GM11168 (cell line): ENCODE measurements around the gene SRC.

Experiments
- in situ Hi-C: fragments of 300-500 bp; cut with MboI; formaldehyde crosslinking; loops from one replicate; pipeline ENCODE4 v1.12.0; 2022; ENCODE audit warnings: low sequenced_read_pairs; ENCODE audit not compliant: unreplicated experiment

SRC gene

DNA sequence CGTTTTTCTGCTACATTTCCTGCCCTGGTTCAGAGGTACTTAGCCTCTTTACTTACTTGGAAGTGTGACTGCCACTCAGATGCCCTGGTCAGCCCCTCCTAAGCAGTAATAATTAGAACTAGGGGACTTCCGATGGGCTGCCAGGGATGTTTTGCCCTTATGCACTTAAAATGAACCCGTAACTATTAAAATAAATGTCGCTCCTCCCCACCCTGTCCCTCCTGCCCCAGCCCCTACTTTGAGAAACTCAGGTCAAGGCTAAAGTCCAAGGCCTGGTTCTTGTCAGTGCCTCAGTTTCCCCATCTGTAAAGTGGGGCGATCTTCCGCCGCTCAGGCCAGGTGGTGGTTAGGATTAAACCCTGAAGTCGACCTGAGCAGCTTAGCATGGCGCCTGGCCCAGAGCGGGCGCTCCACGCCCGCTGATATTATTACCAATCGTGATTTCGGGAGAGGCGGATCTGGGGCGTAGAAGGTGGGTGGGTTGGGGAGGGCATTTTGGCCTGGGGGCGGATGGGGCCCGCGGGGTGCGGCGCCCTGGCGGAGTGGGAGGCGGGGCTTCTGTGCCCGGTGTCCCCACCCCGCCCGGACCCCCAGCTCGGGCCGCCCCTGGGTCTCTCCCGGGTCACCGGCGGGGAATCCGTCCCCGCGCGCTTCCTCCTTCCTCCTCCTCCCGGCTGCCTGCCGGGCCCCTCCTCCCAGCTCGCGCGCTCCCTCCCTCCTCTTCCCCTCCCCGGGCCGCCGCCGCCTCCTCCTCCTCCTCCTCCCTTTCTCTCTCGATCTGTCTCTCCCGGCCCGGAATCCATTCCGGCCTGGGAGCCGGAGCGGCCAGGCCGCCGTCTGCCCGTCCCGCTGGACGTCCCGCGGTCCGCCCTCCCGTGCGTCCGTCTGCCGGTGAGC lies at the start of gene SRC:
Gene SRC (plus strand): TSS at position 802 of the 897 bp plus-strand sequence. CDS start 38,014 bp downstream, outside the sequence.
- in situ Hi-C loops: no loop called here

DNA sequence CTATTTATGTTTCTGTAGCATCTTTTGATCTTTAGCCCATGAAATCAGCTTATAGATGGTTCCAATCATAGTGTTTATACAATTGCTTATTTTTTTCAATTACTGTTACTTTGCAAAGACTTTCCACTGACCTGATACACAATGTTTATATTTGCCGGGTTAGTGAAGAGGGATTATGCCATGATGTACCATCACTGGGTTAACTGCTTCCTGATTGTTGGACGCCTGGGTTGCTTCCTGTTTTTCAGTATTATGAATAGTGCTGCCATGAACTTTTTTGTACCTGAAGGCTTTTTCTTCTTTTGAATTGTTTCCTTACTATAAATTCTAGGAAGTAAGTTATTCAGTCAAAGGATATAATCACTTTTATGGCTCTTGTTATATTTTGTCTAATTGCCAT lies 49.6 kb upstream of the SRC start:
- in situ Hi-C loops: no loop called here

DNA sequence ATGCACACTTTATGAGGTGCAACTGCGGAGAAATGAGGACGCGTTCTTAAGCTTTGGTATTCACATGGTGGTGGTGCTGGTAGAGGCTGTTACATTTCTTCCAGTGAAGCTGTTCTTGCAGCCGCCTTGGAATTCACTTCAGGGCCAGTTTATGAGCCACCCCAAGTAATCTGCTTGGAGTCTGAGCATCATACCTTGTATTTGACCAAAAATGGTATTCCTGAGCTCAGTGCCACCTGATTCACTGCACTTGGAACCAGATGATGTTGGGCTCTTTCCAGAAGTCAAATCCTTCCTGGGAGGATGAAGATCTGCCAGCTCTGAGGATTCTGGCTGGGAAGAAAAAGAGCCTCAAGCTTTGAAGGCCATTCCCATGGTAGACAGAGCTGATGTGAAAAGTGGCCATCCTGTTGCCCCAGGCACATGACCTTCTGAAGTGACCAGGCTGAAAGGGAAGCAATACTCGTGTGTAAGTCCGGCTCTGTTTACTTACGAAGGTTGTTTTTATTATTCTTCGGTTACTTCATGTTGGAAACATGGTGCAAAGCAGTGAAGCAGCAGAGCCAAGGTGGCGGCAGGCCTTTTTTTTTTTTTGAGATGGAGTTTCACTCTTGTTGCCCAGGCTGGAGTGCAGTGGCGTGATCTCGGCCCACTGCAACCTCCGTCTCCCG lies 48.7 kb upstream of the SRC start:
- in situ Hi-C loops: no loop called here

DNA sequence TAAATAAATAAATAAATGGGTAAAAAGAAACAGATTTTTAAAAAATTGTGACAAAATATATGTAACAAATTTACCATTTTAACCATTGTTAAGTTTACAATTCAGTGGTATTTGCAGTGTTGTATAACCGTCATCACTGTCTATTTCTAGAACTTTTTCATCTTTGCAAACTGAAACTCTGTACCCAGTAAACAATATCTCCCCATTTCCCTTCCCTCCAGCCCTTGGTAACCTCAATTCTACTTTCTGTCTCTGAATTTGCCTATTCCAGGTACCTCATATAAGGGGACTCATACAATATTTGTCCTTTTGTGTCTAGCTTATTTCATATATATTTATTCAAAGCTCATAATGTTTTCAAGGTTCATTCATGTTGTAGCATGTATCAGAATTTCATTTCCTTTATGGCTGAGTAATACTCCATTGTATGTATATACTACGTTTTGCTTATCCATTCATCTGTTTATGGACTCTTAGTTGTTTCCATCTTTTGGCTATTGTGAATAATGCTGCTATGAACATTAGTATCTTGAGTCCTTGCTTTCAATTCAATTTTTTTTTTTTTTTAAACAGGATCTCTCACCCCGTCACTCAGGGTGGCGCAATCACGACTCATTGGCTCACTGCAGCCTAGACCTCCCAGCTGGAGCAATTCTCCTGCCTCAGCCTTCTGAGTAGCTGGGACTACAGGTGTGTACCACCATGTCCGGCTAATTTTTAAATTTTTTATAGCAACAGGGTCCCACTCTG lies 47.6 kb upstream of the SRC start:
- in situ Hi-C loops: no loop called here

DNA sequence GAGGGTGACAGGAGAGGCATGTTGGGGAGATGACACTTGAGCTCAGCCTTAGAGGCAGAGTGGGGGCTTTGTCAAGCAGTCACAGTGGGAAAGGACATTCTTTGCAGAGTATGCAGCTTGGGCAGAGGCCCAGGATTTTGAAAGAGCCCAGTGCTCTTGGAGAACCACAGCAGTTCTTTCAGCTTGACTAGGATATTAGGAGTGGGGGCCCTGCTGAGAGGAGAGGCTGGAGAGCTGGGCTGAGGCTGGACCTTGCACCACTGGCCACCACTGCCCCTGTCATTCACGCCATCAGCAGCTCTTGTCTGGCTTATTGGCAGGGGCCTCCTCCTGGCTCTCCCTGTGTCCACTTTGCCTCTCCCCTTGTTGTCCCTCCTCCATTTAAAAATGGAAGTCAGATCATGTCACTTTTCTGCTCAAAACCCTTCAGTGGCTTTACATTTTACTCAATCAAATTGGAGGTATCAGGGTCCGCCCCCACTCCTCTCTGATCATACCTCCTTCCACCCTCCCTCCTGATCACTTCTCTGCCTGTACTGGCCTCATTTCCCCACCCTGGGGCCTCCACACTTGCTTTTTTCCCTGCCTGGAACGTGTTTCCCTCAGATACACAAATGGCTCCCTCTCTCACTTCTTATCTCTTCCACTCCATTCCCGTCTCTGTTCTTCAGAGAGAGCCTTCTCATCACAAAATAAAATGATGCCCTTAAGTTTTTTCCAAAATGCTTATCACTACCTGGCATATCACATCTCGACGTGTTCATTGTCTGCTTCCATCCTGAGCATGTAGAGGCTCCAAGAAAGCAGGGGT lies 46.0 kb upstream of the SRC start:
- in situ Hi-C loops: no loop called here

DNA sequence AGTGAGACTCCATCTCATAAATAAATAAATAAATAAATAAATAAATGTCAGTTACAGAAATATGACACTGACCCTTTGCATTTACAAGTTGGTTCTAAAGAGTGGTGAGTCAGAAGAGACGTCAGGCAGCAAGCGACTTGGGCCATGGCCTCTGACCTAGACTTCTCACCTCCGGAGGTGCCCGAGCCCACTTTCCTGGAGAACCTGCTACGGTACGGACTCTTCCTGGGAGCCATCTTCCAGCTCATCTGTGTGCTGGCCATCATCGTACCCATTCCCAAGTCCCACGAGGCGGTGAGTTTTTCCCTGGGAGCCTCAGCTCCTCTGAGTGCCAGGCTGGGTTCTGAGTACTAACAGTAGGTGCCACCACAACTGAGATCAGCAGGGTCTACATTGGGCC lies 44.8 kb upstream of the SRC start:
- in situ Hi-C loops: no loop called here

DNA sequence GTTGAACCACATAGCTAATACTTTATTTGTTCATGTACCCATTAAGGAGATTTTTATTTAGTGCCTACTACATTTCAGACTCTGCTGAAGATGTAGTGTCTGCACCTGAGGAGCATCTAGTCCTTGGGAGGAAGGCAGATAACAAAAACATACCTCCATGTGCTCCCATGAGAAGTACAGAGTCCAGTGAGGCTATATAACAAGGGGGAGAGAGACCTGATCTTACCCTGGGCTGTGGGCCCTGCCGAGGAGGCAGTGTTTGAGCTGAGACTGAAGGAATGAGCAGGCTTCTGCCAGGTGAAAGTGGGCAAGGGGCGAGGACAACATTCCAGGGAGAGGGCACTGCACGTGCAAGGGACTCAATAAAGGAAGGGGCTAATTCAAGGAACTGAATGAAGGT lies 44.4 kb upstream of the SRC start:
- in situ Hi-C loops: no loop called here

DNA sequence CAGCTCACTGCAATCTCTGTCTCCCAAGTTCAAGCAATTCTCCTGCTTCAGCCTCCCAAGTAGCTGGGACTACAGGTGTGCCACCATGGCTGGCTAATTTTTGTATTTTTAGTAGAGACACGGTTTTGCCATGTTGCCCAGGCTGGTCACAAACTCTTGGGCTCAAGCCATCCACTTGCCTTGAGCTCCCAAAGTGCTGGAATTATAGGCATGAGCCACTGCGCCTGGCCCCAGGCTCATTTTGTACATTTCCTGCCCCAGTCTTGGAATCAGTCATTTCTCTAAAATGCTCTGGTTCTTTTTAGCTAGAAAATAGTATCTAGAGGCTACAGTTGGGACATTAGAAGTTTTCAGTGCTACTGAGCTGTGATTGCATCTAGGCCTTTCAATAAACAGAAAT lies 43.0 kb upstream of the SRC start:
- in situ Hi-C loops: no loop called here

DNA sequence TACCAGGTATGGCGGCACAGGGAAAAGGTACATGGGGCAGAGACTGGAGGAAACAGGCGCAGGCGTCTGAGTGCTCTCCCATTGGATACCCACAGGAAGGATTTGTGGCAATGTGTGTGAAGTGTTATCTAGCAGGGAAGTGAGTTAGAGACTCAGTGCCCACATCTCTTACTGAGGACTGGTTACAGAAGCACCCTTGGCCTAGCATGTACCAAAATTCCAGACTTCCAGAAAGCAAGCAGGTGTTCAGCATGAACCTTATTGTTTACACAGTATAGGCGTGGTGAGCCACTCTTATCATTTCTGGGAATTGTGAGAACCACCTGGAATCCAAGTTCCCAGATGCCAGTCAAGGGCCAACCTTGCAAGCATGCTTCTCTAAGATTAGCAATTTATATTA lies 42.3 kb upstream of the SRC start:
- in situ Hi-C loops: no loop called here

DNA sequence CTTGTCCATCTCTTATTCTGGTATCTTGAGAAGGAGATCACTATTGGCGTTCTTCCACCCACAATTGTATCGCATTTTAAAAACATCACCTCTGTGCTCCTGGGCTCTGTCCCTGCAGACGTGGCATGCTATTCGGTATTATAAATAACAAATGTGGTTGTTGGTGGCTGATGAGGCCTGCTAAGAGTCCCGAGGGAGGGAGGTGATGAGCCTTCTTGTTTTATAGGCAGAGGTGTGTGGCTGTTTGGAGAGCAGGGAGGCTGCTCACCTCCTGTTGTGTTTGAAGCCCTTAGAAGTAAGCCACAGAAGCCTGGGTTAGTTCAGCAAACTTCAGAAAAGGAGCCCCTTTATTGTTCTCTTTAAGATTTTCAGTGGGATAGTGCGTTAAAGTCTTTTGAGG lies 40.9 kb upstream of the SRC start:
- in situ Hi-C loops: no loop called here

DNA sequence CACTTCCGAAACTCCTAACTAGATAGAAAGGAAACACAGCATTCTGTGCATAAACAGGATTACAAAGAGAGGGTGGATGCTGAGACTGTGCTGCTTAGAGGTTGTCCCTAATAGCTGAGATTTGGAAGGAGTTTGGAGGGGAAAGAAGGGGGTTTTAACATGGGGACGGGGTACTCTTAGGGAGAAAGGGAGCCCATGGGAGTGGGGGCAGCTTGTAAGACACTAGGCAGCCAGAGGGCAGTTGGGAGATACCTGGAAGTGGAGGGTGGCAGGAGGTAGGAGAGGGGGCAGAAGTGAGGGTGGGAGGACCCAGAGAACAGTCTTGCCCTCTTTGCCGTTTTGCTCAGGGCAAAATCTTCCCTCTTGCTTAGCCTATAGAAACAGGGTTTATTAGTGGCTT lies 40.1 kb upstream of the SRC start:
- in situ Hi-C loops: no loop called here

DNA sequence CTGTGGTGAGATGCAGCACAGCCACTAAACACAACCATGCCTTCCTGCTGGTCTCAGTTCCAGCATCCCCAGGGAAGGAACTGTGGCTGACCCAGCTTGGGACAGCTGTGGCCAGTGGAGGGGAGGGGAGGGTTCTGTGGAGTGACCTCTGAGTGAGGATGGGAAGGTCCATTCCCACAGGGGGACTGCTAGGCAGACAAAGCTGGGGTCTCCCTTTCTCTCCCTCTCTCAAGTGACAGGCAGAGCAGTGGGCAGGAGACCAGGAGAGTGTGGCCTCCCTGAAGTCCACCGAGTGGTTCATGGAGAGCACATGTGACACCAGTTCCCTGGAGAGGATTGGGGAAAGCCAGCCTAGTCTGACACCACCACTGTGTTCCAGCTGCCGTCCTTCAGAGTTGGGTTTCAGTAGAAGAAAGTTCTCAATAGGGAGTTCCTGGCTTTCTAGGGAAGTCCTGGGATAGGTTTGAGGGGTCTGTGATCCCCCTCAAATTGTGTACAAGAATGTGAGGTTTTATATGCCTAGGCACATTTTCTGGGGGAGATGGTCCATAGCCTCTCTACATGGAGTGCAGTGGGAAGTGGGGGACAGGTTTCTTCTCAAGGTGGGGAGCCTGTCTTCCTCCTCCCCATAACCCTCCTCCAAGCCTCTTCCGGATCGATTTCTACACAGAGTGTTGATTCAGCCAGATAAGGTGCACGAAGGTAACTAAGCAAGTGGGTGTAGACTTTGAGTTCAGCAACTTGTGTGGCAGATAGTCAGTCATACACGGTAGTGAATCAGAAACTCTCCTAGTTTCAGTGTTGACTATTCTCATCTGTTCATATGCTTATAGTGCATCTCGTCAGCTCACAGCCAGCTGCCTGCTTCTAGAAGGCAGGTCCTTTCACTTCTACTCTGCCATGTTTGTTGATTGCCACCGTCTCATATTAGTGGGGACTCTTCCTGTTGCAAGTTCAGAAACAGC lies 37.6 kb upstream of the SRC start:
- in situ Hi-C loops: no loop called here

DNA sequence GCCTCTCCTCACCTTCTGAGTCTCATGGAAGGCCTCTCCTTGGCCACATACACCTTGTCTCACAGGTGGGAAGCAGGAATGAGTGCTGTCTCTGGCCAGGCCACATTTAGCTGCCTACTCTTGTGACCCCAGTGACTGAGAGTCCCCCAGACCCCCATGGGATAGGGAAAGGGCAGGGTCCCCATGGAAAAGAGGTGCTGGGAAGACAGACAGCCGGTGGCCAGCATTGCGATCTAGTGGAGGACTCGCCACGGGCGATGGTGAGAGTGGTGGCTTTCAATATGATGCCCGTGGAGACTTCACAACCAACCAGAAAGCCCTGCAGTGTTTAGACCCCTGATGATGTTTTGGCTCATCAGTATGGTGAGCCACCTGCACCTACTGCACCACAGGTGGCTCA lies 36.6 kb upstream of the SRC start:
- in situ Hi-C loops: no loop called here

DNA sequence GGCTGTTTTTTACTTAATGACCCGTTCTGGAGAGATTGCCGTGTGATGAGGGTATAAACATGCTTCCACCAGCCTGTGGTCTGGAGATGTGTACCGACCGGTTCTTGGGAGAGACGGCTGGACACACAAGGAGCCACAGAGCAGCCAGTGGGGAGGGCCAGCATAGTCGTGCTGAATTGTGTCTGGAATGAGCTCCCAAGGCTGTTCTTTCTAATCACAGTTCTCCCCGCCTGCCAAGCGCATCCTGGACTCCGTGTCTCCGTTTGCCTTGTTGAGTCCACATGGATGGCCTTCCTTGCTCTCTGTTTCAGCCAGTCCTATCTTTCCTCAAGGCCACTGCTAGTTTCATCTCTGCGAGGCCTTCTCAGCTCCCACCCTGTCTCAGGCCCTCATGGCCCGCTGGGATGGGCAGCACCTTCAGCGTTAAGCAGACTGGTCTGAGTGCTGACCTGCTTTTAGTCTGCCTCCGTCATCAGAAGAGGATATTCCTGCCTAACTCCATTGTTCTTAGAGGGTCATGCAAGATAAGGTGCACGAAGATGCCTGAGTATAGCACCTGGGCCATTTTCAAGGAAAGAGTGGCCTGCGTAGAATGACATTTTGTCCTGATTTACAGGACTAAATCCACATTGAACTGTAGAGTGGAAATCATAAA lies 35.9 kb upstream of the SRC start:
- in situ Hi-C loops: no loop called here

DNA sequence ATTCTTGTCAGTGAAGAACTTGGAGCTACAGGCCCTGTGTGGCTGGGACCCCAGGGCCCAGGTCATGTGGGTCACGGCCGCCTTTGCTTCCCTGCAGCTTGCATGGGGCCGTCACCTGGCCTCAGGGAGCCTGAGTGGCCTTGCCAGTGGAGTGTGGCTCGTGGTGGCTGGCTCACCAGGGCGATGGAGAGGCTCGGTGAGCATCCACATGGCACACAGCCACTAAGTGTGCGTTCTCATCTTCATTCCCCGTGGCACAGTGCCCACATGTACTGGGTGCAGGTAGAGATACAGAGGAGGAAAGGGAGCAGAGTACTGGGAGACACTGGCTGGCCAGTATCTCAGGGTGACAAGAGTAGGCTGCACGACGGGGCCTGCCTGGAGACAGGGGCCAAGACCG lies 35.0 kb upstream of the SRC start:
- in situ Hi-C loops: no loop called here

DNA sequence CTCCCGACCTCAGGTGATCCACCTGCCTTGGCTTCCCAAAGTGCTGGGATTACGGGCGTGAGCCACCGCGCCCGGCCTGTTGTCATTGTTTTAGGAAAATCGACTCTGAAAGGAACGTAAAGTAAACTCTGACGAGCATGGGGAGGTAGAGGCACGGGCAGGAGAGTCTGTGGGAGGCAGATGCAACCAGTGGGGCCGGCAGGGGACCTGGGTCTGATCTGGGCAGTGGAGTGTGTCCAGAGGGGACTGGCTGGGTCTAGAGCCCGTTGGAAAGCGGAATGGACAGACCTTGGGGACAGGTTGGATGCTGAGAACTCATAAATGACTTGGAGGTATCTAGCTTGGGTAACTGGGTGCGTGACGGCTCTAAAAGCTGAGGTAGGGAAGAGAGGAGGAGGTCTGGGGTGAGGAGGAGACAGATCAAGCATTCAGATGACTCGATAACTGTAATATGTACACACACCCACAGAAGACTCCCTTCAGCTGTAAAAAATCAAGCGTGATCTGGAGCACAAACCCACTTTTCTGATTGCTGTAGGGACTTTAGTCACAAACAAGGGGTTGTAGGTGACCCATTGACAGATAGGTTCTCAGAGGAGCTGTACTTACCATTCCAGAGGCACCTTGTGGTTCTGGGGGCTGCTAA lies 34.1 kb upstream of the SRC start:
- in situ Hi-C loops: no loop called here

DNA sequence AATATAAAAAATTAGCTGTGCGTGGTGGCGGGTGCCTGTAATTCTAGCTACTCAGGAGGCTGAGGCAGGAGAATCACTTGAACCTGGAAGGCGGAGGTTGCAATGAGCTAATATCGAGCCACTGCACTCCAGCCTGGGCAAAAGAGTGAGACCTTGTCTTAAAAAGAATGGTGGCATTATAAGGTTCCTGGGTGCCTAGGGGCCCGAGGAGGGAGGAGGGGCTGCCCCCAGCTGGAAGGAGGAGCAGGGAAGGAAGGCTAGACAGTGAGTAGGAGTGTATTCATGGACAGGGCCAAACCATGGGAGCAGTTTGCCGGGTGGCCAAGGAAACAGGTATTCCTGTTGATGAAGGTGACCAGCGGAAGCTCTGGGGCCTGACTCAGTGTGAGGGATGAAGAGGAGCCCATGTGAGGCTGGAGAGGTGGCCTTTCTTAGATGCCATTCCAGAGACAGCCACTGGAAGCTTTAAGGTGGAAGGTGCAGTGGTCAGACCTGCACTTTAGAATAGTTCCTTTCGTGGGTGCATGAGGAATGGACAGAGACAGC lies 32.3 kb upstream of the SRC start:
- in situ Hi-C loops: no loop called here

DNA sequence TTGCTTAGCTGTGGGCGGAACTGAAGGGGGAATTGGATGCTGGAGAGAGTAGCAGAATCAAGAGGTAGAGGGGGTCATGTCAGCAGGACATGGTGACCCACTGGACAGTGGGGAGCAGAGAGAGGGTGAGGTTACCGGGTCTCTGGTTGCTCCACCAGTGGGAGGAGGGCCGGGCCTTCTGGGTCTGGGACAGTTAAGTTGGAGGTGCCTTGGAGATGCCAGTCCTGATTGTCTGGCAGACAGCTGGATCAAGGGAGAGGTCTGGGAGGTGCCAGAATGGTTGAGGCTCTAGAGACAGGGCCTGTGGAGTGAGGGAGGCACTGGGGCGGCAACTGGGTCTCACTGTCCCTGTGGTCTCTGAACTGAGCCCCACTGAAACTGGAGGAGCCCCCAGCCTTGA lies 31.8 kb upstream of the SRC start:
- in situ Hi-C loops: no loop called here
